CD14-positive monocyte (primary cell): ENCODE data around the gene CECR2. TPM values are rescaled to one million over a fixed set of nuclear protein-coding genes. Genes with fewer than 3 reads are reported as not detected.

Experiments
- DNase-seq, 3 donors: peaks; one replicate each; pipeline ENCODE4 v3.0.0-alpha.2; 2011 to 2022
- H2AFZ ChIP-seq: 2 replicates; pipeline ENCODE4 v1.6.0; 2012; ENCODE audit warnings: mild to moderate bottlenecking, low read depth, low read length, inconsistent platforms; ENCODE audit not compliant: insufficient read depth, poor library complexity, severe bottlenecking
- H3K27ac ChIP-seq, 2 donors: 1 replicate in 1 of 2; 2 replicates in 1 of 2; pipeline ENCODE4 v1.5.1; 2012 to 2013; ENCODE audit warnings: low read length in 2 of 2, control low read depth in 1 of 2, inconsistent platforms in 1 of 2, low read depth in 1 of 2, mild to moderate bottlenecking in 1 of 2
- H3K27me3 ChIP-seq, 2 donors: one replicate each; pipeline versions ENCODE4 v1.6.0 to v1.6.1; 2011 to 2013; ENCODE audit warnings: low read length in 2 of 2; ENCODE audit not compliant: control insufficient read depth in 2 of 2, insufficient read depth in 2 of 2
- H3K36me3 ChIP-seq, 2 donors: replicated peaks in 1 of 2; 1 replicate in 1 of 2; 2 replicates in 1 of 2; pipeline versions ENCODE4 v1.5.1 to v1.6.1; 2012 to 2013; ENCODE audit warnings: low read length in 2 of 2, control low read depth in 1 of 2, inconsistent platforms in 1 of 2, mild to moderate bottlenecking in 1 of 2; ENCODE audit not compliant: insufficient read depth in 2 of 2, control insufficient read depth in 1 of 2
- H3K4me1 ChIP-seq, 2 donors: 1 replicate in 1 of 2; 2 replicates in 1 of 2; pipeline versions ENCODE4 v1.5.1 to v1.6.1; 2012 to 2013; ENCODE audit warnings: low read length in 2 of 2, control low read depth in 1 of 2, inconsistent platforms in 1 of 2, mild to moderate bottlenecking in 1 of 2, moderate library complexity in 1 of 2; ENCODE audit not compliant: insufficient read depth in 2 of 2, control insufficient read depth in 1 of 2
- H3K4me2 ChIP-seq: replicated peaks from 2 replicates; pipeline ENCODE3; 2012; ENCODE audit warnings: low read length, moderate library complexity, mild to moderate bottlenecking; ENCODE audit not compliant: poor library complexity, severe bottlenecking; ENCODE audit errors: extremely low read depth
- H3K4me3 ChIP-seq, 3 experiments: fragments of 200-600 bp in 1 of 3; sonication (generic) in 1 of 3; replicated peaks in 1 of 3; 1 replicate in 2 of 3; 2 replicates in 1 of 3; pipeline ENCODE4 v1.5.1; 2011 to 2013; ENCODE audit warnings: low read length in 3 of 3, mild to moderate bottlenecking in 3 of 3, control low read depth in 2 of 3, low read depth in 2 of 3, inconsistent platforms in 1 of 3, moderate library complexity in 1 of 3
- H3K79me2 ChIP-seq: 2 replicates; pipeline ENCODE4 v1.6.0; 2012; ENCODE audit warnings: mild to moderate bottlenecking, control low read depth, inconsistent platforms, low read length, moderate library complexity; ENCODE audit not compliant: insufficient read depth
- H3K9ac ChIP-seq: 2 replicates; pipeline ENCODE4 v1.6.0; 2017; ENCODE audit warnings: low read length, mild to moderate bottlenecking; ENCODE audit not compliant: insufficient read depth, poor library complexity, severe bottlenecking
- H3K9me3 ChIP-seq, 2 donors: replicated peaks in 1 of 2; 1 replicate in 1 of 2; 2 replicates in 1 of 2; pipeline versions ENCODE4 v1.5.1 to v1.6.1; 2012 to 2013; ENCODE audit warnings: low read length in 2 of 2, control low read depth in 1 of 2; ENCODE audit not compliant: control insufficient read depth in 1 of 2, insufficient read depth in 1 of 2
- H4K20me1 ChIP-seq: 2 replicates; pipeline ENCODE4 v1.6.0; 2012; ENCODE audit warnings: mild to moderate bottlenecking, low read length, control low read depth, moderate library complexity; ENCODE audit not compliant: insufficient read depth
- H3K27ac Mint-ChIP-seq, 7 donors: one replicate each; pipeline ENCODE4 v1.8.0; 2020; ENCODE audit warnings: mild to moderate bottlenecking in 7 of 7, mixed read lengths in 7 of 7, moderate library complexity in 6 of 7, inconsistent platforms in 2 of 7
- H3K27me3 Mint-ChIP-seq, 3 donors: one replicate each; pipeline ENCODE4 v1.8.0; 2021 to 2022; ENCODE audit warnings: low read depth in 3 of 3, mild to moderate bottlenecking in 3 of 3, mixed read lengths in 3 of 3, moderate library complexity in 3 of 3, inconsistent platforms in 1 of 3
- H3K36me3 Mint-ChIP-seq, 2 donors: one replicate each; pipeline ENCODE4 v1.8.0; 2020; ENCODE audit warnings: mixed read lengths in 2 of 2, inconsistent platforms in 1 of 2, mild to moderate bottlenecking in 1 of 2
- H3K4me1 Mint-ChIP-seq: one replicate; pipeline ENCODE4 v1.8.0; 2020; ENCODE audit warnings: mild to moderate bottlenecking, mixed read lengths
- H3K4me3 Mint-ChIP-seq, 2 donors: one replicate each; pipeline ENCODE4 v1.8.0; 2020; ENCODE audit warnings: mild to moderate bottlenecking in 2 of 2, mixed read lengths in 2 of 2, moderate library complexity in 1 of 2
- H3K9me3 Mint-ChIP-seq, 7 donors: one replicate each; pipeline ENCODE4 v1.8.0; 2020 to 2022; ENCODE audit warnings: mixed read lengths in 7 of 7, mild to moderate bottlenecking in 6 of 7, moderate library complexity in 6 of 7, inconsistent platforms in 2 of 7
- CTCF ChIP-seq: fragments of 200-600 bp; IDR thresholded peaks from one replicate; pipeline ENCODE4 v1.8.0; 2022; ENCODE audit warnings: antibody characterized with exemption, mild to moderate bottlenecking
- WGBS: methylation state at CpG from one replicate; pipeline ENCODE4 v1.1.5; 2013; ENCODE audit warnings: missing lambda C conversion rate; ENCODE audit not compliant: insufficient coverage; 5-methylcytosine and 5-hydroxymethylcytosine counted together
- intact Hi-C, 2 donors: fragments of 100-400 bp; cut with micrococcal nuclease; formaldehyde crosslinking; loops; one replicate each; pipeline versions ENCODE4 v1.15.0 to v1.15.1; 2023
- polyA plus RNA-seq, 3 donors: library from polyadenylated mRNA; depleted of rRNA in 1 of 3; unstranded in 2 of 3; stranded (reverse) in 1 of 3; fragments of 300-500 nt in 2 of 3; fragments of >200 nt in 1 of 3; fragmentation: Illumina TruSeq in 2 of 3; gene quantifications; 1 replicate in 2 of 3; 2 replicates in 1 of 3; pipeline ENCODE4 v1.2.3, GENCODE V29; 2012 to 2021

Gene CECR2
- polyA plus RNA-seq, 3 donors: 0.02 to 0.29 (median 0.24) TPM

- H3K27ac Mint-ChIP-seq: no peak overlapping the region
- no CpG with 5 or more reads among the region's 1 CpG for WGBS
- Histone ChIP-seq H3K4me2 (no peak overlapping the region), H3K9me3 (no peaks in the 10 kb centered on the region), H3K79me2 (no peaks in the 10 kb centered on the region), H3K36me3 (no peaks in the 10 kb centered on the region), H3K4me3 (no peak overlapping the region), H4K20me1 (no peaks in the 10 kb centered on the region), H2AFZ (no peak overlapping the region), H3K9ac (no peak overlapping the region), H3K27ac (no peak overlapping the region), H3K4me1 (no peaks in the 10 kb centered on the region), H3K27me3 (peaks cover 23 to 43% of the 10 kb centered on the region in 2 donors)
- no peak overlapping the region for H3K4me3 Mint-ChIP-seq
- no peak for DNase-seq
- H3K9me3 Mint-ChIP-seq: peaks cover 0 to 2% (median 0%) of the 10 kb centered on the region in 7 donors
- peaks cover 2% of the 10 kb centered on the region for H3K4me1 Mint-ChIP-seq
- peaks cover 38 to 61% (median 50%) of the 10 kb centered on the region in 3 donors for H3K27me3 Mint-ChIP-seq
- intact Hi-C loops: no loop called here
- no peaks in the 10 kb centered on the region for H3K36me3 Mint-ChIP-seq
- no peak for TF ChIP-seq CTCF
These were observed 7.7 kb downstream of the CECR2 start for GRCh38 chr22:17376950-17377349.

GRCh38 chr22:17379944-17380343 lies 10.7 kb downstream of the CECR2 start:
- Mint-ChIP-seq H3K27me3 (peaks cover 13 to 44% (median 28%) of the 10 kb centered on the region in 3 donors), H3K9me3 (peaks cover 0 to 17% (median 7%) of the 10 kb centered on the region in 7 donors), H3K36me3 (no peaks in the 10 kb centered on the region), H3K4me1 (peaks cover 2% of the 10 kb centered on the region), H3K27ac (no peak overlapping the region), H3K4me3 (no peak overlapping the region)
- H4K20me1 ChIP-seq: no peaks in the 10 kb centered on the region
- H3K36me3 ChIP-seq: no peaks in the 10 kb centered on the region
- H3K9ac ChIP-seq: no peak overlapping the region
- intact Hi-C loops: no loop called here
- peaks cover 0 to 2% of the 10 kb centered on the region in 2 donors for H3K9me3 ChIP-seq
- H3K27ac ChIP-seq: no peak overlapping the region
- DNase-seq: no peak
- no peak overlapping the region for H3K4me2 ChIP-seq
- H3K4me3 ChIP-seq: no peak overlapping the region
- peaks cover 0 to 14% of the 10 kb centered on the region in 2 donors for H3K27me3 ChIP-seq
- TF ChIP-seq CTCF: no peak
- H3K79me2 ChIP-seq: no peaks in the 10 kb centered on the region
- no peaks in the 10 kb centered on the region for H3K4me1 ChIP-seq
- H2AFZ ChIP-seq: no peak overlapping the region
- no CpG with 5 or more reads among the region's 2 CpGs for WGBS
